ENCODE data around the gene IWS1.

Gene IWS1

DNA sequence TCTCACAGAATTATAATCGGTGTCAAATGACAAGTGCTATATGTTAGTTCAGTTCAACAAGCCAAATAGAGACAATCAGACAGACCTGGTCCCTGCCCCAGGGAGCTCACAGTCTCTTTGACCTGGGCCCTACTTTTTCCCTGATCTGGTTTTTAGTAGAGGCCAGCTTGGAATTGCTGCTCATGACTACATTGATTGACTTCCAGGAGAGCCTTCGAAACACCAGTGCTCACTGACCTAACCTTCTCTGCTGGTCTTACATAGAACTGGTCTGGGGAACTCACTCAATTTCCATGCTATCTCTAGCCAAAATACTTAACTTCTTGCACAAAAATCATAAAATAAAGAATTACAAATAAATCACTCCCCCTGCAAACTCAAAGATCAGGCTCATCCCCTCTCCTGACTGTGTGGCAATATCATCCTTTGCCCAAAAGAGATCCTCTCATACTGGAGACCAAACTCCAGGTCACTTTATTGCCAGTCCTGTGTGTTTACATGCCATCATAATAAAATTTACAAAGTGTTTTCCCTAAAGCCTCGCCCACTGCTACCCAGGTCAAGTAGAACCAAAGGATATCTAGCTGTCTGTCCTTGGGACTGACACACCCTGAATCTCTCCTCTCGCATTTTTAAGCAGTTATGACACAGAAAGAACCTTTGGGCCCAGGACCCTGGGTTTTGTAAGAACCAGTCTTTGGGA, 54.9 kb downstream of the IWS1 start:
- ChIA-PET CTCF (interaction anchor here (1.2 kb wide), 1 partner anchor 20 kb away, joined by 4 read pairs; no protein-coding TSS in a partner anchor), POLR2A (interaction anchor here (1.2 kb wide), 1 partner anchor 178 kb away, joined by 3 read pairs; the partner anchor contains the start of gene ERCC3)

DNA sequence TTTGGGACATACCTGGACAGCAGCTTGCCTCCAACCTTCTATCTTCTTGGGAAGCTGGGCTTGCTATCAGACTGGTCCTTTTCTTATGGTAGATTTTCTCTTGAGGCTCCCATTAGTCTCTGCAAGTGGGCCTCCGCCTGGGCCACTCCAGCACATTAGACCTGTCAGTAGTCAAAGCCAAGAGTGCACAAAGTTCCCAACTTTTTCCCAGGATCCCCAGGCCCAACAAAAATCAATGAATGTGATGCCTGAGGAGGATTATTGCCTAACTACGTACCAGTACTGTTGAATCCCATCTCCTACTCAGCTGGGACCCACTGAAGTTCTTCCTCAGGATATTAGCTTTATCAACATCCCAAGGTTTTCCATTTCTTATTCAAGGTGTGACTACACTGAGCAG, 56.3 kb downstream of the IWS1 start:
- CTCF ChIA-PET, result no interaction called here

More for the DNA sequence above, 54.9 kb downstream of the IWS1 start:
- no peak for TF ChIP-seq L3MBTL2 (conservative IDR thresholded peaks at IDR 0.05)
- no peak for DNase-seq (ENCODE audit: extremely low spot score)

DNA sequence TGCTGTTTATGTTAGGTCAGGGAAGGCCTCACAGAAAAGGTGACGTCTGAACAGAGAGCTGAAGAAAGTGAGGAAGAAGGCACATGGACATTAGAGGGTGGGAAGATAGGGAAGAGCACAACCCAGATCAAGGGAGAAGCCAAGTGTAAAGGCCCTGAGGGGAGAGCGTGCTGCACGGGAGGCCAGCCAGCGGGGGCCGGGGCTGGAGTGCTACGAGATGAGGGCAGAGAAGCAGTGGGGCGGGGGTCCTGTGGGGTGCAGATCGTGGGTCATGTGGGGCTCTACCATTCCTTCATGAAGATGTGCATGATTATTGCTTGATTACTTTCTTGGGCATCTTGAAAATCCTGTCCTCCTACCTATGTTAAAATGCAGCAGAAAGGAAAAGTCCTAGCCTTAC, 57.2 kb downstream of the IWS1 start:
- CTCF ChIA-PET, result no interaction called here
- POLR2A ChIA-PET, result no interaction called here
- no peak for DNase-seq (ENCODE audit: extremely low spot score)
- no peak for TF ChIP-seq BHLHE40 (IDR thresholded peaks at IDR 0.05; ENCODE audit: borderline replicate concordance)
- no peak for TF ChIP-seq LEF1 (IDR thresholded peaks at IDR 0.05; ENCODE audit: borderline replicate concordance)
- TF ChIP-seq HDGF (IDR thresholded peaks at IDR 0.05; ENCODE audit: borderline replicate concordance), result no peak
- no peak for TF ChIP-seq TARDBP (IDR thresholded peaks at IDR 0.05)
- no peak for TF ChIP-seq SUZ12 (IDR thresholded peaks at IDR 0.05)
- no peak for TF ChIP-seq FOXK2 (IDR thresholded peaks at IDR 0.05)
- TF ChIP-seq ZNF384 (IDR thresholded peaks at IDR 0.05), result no peak
- TF ChIP-seq SP1 (IDR thresholded peaks at IDR 0.05), result no peak
- no peak for TF ChIP-seq ARNT (IDR thresholded peaks at IDR 0.05)
- TF ChIP-seq FOXM1 (IDR thresholded peaks at IDR 0.05; ENCODE audit: borderline replicate concordance), result no peak
- TF ChIP-seq CTBP1 (IDR thresholded peaks at IDR 0.05; ENCODE audit: borderline replicate concordance), result no peak
- no peak for TF ChIP-seq NFRKB (IDR thresholded peaks at IDR 0.05)
- TF ChIP-seq, protein P1, sequence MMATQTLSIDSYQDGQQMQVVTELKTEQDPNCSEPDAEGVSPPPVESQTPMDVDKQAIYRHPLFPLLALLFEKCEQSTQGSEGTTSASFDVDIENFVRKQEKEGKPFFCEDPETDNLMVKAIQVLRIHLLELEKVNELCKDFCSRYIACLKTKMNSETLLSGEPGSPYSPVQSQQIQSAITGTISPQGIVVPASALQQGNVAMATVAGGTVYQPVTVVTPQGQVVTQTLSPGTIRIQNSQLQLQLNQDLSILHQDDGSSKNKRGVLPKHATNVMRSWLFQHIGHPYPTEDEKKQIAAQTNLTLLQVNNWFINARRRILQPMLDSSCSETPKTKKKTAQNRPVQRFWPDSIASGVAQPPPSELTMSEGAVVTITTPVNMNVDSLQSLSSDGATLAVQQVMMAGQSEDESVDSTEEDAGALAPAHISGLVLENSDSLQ (IDR thresholded peaks at IDR 0.05), result no peak
- no peak for TF ChIP-seq FOXA1 (IDR thresholded peaks at IDR 0.05)
- TF ChIP-seq ELF4 (IDR thresholded peaks at IDR 0.05), result no peak
- no peak for TF ChIP-seq L3MBTL2 (conservative IDR thresholded peaks at IDR 0.05)

More for the DNA sequence above, 56.3 kb downstream of the IWS1 start:
- no peak for DNase-seq (ENCODE audit: extremely low spot score)
- POLR2A ChIA-PET, result no interaction called here
- TF ChIP-seq NFRKB (IDR thresholded peaks at IDR 0.05) (no peak), ARNT (IDR thresholded peaks at IDR 0.05) (no peak), FOXM1 (IDR thresholded peaks at IDR 0.05; ENCODE audit: borderline replicate concordance) (no peak), SUZ12 (IDR thresholded peaks at IDR 0.05) (no peak), SP1 (IDR thresholded peaks at IDR 0.05) (no peak), LEF1 (IDR thresholded peaks at IDR 0.05; ENCODE audit: borderline replicate concordance) (no peak), L3MBTL2 (conservative IDR thresholded peaks at IDR 0.05) (no peak), HDGF (IDR thresholded peaks at IDR 0.05; ENCODE audit: borderline replicate concordance) (no peak), FOXK2 (IDR thresholded peaks at IDR 0.05) (no peak), FOXA1 (IDR thresholded peaks at IDR 0.05) (no peak), ELF4 (IDR thresholded peaks at IDR 0.05) (no peak), ZNF384 (IDR thresholded peaks at IDR 0.05) (no peak)
- TF ChIP-seq, protein P1 (IDR thresholded peaks at IDR 0.05), result no peak

DNA sequence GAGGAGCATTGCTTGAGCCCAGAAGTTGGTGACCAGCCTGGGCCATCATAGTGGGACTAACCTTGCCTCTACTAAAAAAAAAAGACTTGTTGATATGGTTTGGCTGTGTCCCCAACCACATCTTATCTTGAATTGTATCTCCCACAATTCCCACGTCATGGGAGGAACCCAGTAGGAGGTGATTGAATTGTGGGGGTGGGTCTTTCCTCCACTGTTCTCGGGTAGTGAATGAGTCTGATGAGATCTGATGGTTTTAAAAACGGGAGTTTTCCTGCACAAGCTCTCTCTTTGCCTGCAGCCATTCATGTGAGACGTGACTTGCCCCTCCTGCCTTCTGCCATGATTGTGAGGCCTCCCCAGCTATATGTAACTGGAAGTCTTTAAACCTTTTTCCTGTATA, 61.0 kb downstream of the IWS1 start:
- no peak for DNase-seq (ENCODE audit: extremely low spot score)
- POLR2A ChIA-PET, result no interaction called here
- CTCF ChIA-PET, result no interaction called here
- TF ChIP-seq, protein P1 (IDR thresholded peaks at IDR 0.05), result no peak
- TF ChIP-seq FOXM1 (IDR thresholded peaks at IDR 0.05; ENCODE audit: borderline replicate concordance) (no peak), SP1 (IDR thresholded peaks at IDR 0.05) (no peak), ARNT (IDR thresholded peaks at IDR 0.05) (no peak)

DNA sequence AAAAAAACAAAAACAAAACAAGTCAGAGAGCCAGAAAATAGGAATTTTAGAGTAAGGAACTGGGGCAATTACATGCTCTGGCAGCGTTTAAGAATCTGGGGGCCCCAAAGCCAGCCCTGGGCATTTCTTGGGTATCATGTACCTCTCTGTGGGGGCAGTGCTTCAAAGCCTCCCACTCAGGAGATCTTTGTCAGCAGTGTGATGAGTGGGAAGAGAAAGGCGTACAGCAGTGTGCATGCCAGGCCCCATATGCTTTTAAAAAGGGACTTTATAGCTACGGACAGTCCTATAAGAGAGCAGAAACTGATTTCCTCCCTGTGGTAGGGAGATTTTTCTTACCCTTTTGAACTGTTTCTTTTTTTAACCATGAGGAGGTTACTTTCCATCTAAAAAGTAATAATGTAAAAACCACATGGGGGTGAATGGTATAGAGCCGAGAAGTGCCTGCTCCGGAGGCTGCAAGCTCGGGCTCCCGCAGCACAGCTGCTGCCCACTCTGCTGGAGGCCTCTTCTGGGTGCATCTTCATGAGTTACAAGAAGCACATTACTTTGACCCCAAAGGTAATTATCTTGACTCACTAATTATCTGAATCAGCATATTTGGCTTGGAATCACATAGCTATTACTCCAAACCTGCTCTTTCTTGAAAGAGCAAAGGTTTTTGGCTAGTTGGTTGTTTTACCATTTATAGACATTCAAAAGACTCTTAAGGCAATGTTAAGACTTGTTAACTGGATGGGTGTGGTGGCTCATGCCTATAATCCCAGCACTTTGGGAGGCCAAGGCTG, 61.6 kb downstream of the IWS1 start:
- POLR2A ChIA-PET, result no interaction called here
- CTCF ChIA-PET, result interaction anchor here (0.6 kb wide), 1 partner anchor 94 kb away, joined by 3 read pairs; no protein-coding TSS in a partner anchor
- no peak for DNase-seq (ENCODE audit: extremely low spot score)
- TF ChIP-seq L3MBTL2 (conservative IDR thresholded peaks at IDR 0.05) (no peak), HDGF (IDR thresholded peaks at IDR 0.05; ENCODE audit: borderline replicate concordance) (no peak), CTBP1 (IDR thresholded peaks at IDR 0.05; ENCODE audit: borderline replicate concordance) (no peak), FOXA1 (IDR thresholded peaks at IDR 0.05) (no peak), FOXM1 (IDR thresholded peaks at IDR 0.05; ENCODE audit: borderline replicate concordance) (no peak), ZNF384 (IDR thresholded peaks at IDR 0.05) (no peak), LEF1 (IDR thresholded peaks at IDR 0.05; ENCODE audit: borderline replicate concordance) (no peak), TARDBP (IDR thresholded peaks at IDR 0.05) (no peak), SUZ12 (IDR thresholded peaks at IDR 0.05) (no peak), ARNT (IDR thresholded peaks at IDR 0.05) (no peak), FOXK2 (IDR thresholded peaks at IDR 0.05) (no peak), NFRKB (IDR thresholded peaks at IDR 0.05) (no peak), ELF4 (IDR thresholded peaks at IDR 0.05) (no peak), BHLHE40 (IDR thresholded peaks at IDR 0.05; ENCODE audit: borderline replicate concordance) (no peak), SP1 (IDR thresholded peaks at IDR 0.05) (no peak)
- TF ChIP-seq, protein P1 (IDR thresholded peaks at IDR 0.05), result no peak

Data from HEK293T (cell line).